Fibroblast of skin of scalp (primary cell): Measurements from ENCODE around the gene RMDN2. TPM values are rescaled to one million over a fixed set of nuclear protein-coding genes. Genes with fewer than 3 reads are reported as not detected.

Source experiments
- DNase-seq: peaks from one replicate; pipeline ENCODE4 v3.0.0-alpha.2; 2013
- polyA plus RNA-seq, 2 experiments: library from polyadenylated mRNA; unstranded; fragments of 120-200 nt; gene quantifications; one replicate each; pipeline ENCODE4 v1.2.1, GENCODE V29; 2013; ENCODE audit not compliant: insufficient read length in 2 of 2

The RMDN2 gene
- polyA plus RNA-seq (2013, experiment 1 of 2; ENCODE audit: insufficient read length) = 4.5 TPM
- 4.7 TPM for polyA plus RNA-seq (2013, experiment 2 of 2; ENCODE audit: insufficient read length)

- peak; percentile 88 for DNase-seq
These were observed at the start of gene RMDN2 for GRCh38 chr2:37925063-37925897. TSS of gene RMDN2 (plus strand) at chr2:37925287. CDS start at chr2:37929278, 3,991 bp downstream.

- no peak for DNase-seq
These were observed 49.6 kb upstream of the RMDN2 start for GRCh38 chr2:37875403-37875906.

GRCh38 chr2:37876227-37876626, 48.9 kb upstream of the RMDN2 start:
- DNase-seq = no peak

- DNase-seq = peak; percentile 78
These were observed 47.4 kb upstream of the RMDN2 start for GRCh38 chr2:37877457-37878315.

- DNase-seq = no peak
These were observed 46.6 kb upstream of the RMDN2 start for GRCh38 chr2:37878536-37878935.

- no peak for DNase-seq
These were observed 44.5 kb upstream of the RMDN2 start for GRCh38 chr2:37880551-37880950.

GRCh38 chr2:37881397-37881796, 43.7 kb upstream of the RMDN2 start:
- DNase-seq = no peak

GRCh38 chr2:37882036-37882435, 43.1 kb upstream of the RMDN2 start:
- no peak for DNase-seq

- no peak for DNase-seq
These were observed 41.6 kb upstream of the RMDN2 start for GRCh38 chr2:37883518-37883917.

- DNase-seq = no peak
These were observed 39.6 kb upstream of the RMDN2 start for GRCh38 chr2:37885329-37885993.

- peak; percentile 83 for DNase-seq
These were observed 38.3 kb upstream of the RMDN2 start for GRCh38 chr2:37886745-37887144.

- no peak for DNase-seq
These were observed 37.8 kb upstream of the RMDN2 start for GRCh38 chr2:37887286-37887685.

- peak; percentile 76 for DNase-seq
These were observed 34.1 kb upstream of the RMDN2 start for GRCh38 chr2:37890893-37891495.

GRCh38 chr2:37891846-37892435, 33.1 kb upstream of the RMDN2 start:
- DNase-seq = no peak

- peak; percentile 58 for DNase-seq
These were observed 32.5 kb upstream of the RMDN2 start for GRCh38 chr2:37892436-37893114.

- DNase-seq = no peak
These were observed 31.8 kb upstream of the RMDN2 start for GRCh38 chr2:37893327-37893726.

- DNase-seq = no peak
These were observed 31.0 kb upstream of the RMDN2 start for GRCh38 chr2:37894047-37894446.

GRCh38 chr2:37894601-37895000, 30.5 kb upstream of the RMDN2 start:
- peak; percentile 50 for DNase-seq

GRCh38 chr2:37895140-37895539, 29.9 kb upstream of the RMDN2 start:
- no peak for DNase-seq

GRCh38 chr2:37896319-37896718, 28.8 kb upstream of the RMDN2 start:
- peak; percentile 31 for DNase-seq

GRCh38 chr2:37897511-37897910, 27.6 kb upstream of the RMDN2 start:
- no peak for DNase-seq
